ENCODE measurements around the gene ZCWPW2. TPM values are rescaled to one million over a fixed set of nuclear protein-coding genes. Genes with fewer than 3 reads are reported as not detected.

Gene ZCWPW2
- polyA plus RNA-seq, 3 donors, result 0.07 to 0.41 (median 0.35) TPM

GRCh38 chr3:28449398-28449797 is 100.9 kb downstream of the ZCWPW2 start:
- H3K27me3 ChIP-seq (ENCODE audit: control insufficient read depth in 2 of 2, insufficient read depth in 2 of 2, low read length in 2 of 2), result no peaks in the 10 kb centered on the region
- no peak for DNase-seq
- no peak overlapping the region for H3K27ac Mint-ChIP-seq
- no peak overlapping the region for H3K4me3 Mint-ChIP-seq
- H4K20me1 ChIP-seq (ENCODE audit: insufficient read depth, low read length), result no peaks in the 10 kb centered on the region
- no peaks in the 10 kb centered on the region for H3K4me1 Mint-ChIP-seq
- H3K79me2 ChIP-seq (ENCODE audit: insufficient read depth, low read length), result no peaks in the 10 kb centered on the region
- H3K9me3 Mint-ChIP-seq, result peaks cover 2 to 12% (median 10%) of the 10 kb centered on the region in 7 donors
- no peak overlapping the region for H3K27ac ChIP-seq (ENCODE audit: low read depth in 1 of 2, low read length in 2 of 2)
- TF ChIP-seq, protein P1, sequence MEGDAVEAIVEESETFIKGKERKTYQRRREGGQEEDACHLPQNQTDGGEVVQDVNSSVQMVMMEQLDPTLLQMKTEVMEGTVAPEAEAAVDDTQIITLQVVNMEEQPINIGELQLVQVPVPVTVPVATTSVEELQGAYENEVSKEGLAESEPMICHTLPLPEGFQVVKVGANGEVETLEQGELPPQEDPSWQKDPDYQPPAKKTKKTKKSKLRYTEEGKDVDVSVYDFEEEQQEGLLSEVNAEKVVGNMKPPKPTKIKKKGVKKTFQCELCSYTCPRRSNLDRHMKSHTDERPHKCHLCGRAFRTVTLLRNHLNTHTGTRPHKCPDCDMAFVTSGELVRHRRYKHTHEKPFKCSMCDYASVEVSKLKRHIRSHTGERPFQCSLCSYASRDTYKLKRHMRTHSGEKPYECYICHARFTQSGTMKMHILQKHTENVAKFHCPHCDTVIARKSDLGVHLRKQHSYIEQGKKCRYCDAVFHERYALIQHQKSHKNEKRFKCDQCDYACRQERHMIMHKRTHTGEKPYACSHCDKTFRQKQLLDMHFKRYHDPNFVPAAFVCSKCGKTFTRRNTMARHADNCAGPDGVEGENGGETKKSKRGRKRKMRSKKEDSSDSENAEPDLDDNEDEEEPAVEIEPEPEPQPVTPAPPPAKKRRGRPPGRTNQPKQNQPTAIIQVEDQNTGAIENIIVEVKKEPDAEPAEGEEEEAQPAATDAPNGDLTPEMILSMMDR (IDR thresholded peaks at IDR 0.05), result no peak
- no peaks in the 10 kb centered on the region for H3K4me1 ChIP-seq (ENCODE audit: control insufficient read depth in 1 of 2, insufficient read depth in 2 of 2, low read length in 2 of 2)
- H3K4me3 ChIP-seq (replicated peaks in 1 of 3; ENCODE audit: low read depth in 2 of 3, low read length in 3 of 3), result no peak overlapping the region
- no peaks in the 10 kb centered on the region for H3K36me3 Mint-ChIP-seq
- intact Hi-C loops (cut with micrococcal nuclease), result no loop called here
- no peak overlapping the region for H3K4me2 ChIP-seq (replicated peaks; ENCODE audit: extremely low read depth, low read length, poor library complexity, severe bottlenecking)
- no peak overlapping the region for H3K9ac ChIP-seq (ENCODE audit: insufficient read depth, low read length, poor library complexity, severe bottlenecking)
- peaks cover 3 to 19% of the 10 kb centered on the region in 2 donors for H3K9me3 ChIP-seq (replicated peaks in 1 of 2; ENCODE audit: control insufficient read depth in 1 of 2, insufficient read depth in 1 of 2, low read length in 2 of 2)
- H3K36me3 ChIP-seq (replicated peaks in 1 of 2; ENCODE audit: control insufficient read depth in 1 of 2, insufficient read depth in 2 of 2, low read length in 2 of 2), result no peaks in the 10 kb centered on the region
- peaks cover 0 to 4% (median 0%) of the 10 kb centered on the region in 3 donors for H3K27me3 Mint-ChIP-seq (ENCODE audit: low read depth in 3 of 3)
- no peak overlapping the region for H2AFZ ChIP-seq (ENCODE audit: insufficient read depth, low read depth, low read length, poor library complexity, severe bottlenecking)

GRCh38 chr3:28462866-28463265 is 114.3 kb downstream of the ZCWPW2 start:
- Histone ChIP-seq H2AFZ (ENCODE audit: insufficient read depth, low read depth, low read length, poor library complexity, severe bottlenecking) (no peak overlapping the region), H3K4me1 (ENCODE audit: control insufficient read depth in 1 of 2, insufficient read depth in 2 of 2, low read length in 2 of 2) (no peaks in the 10 kb centered on the region), H3K4me3 (replicated peaks in 1 of 3; ENCODE audit: low read depth in 2 of 3, low read length in 3 of 3) (no peak overlapping the region), H3K79me2 (ENCODE audit: insufficient read depth, low read length) (no peaks in the 10 kb centered on the region), H3K4me2 (replicated peaks; ENCODE audit: extremely low read depth, low read length, poor library complexity, severe bottlenecking) (no peak overlapping the region), H4K20me1 (ENCODE audit: insufficient read depth, low read length) (no peaks in the 10 kb centered on the region), H3K36me3 (replicated peaks in 1 of 2; ENCODE audit: control insufficient read depth in 1 of 2, insufficient read depth in 2 of 2, low read length in 2 of 2) (no peaks in the 10 kb centered on the region), H3K27me3 (ENCODE audit: control insufficient read depth in 2 of 2, insufficient read depth in 2 of 2, low read length in 2 of 2) (no peaks in the 10 kb centered on the region), H3K27ac (ENCODE audit: low read depth in 1 of 2, low read length in 2 of 2) (no peak overlapping the region), H3K9ac (ENCODE audit: insufficient read depth, low read length, poor library complexity, severe bottlenecking) (no peak overlapping the region), H3K9me3 (replicated peaks in 1 of 2; ENCODE audit: control insufficient read depth in 1 of 2, insufficient read depth in 1 of 2, low read length in 2 of 2) (peaks cover 7 to 13% of the 10 kb centered on the region in 2 donors)
- Mint-ChIP-seq H3K4me1 (no peaks in the 10 kb centered on the region), H3K27me3 (ENCODE audit: low read depth in 3 of 3) (peaks cover 0 to 2% (median 1%) of the 10 kb centered on the region in 3 donors), H3K9me3 (peaks cover 1 to 15% (median 10%) of the 10 kb centered on the region in 7 donors), H3K4me3 (no peak overlapping the region), H3K27ac (no peak overlapping the region), H3K36me3 (no peaks in the 10 kb centered on the region)
- intact Hi-C loops (cut with micrococcal nuclease), result no loop called here
- WGBS (ENCODE audit: insufficient coverage), result no CpG with 5 or more reads among the region's 1 CpG
- TF ChIP-seq, protein P1 (IDR thresholded peaks at IDR 0.05), result no peak
- DNase-seq, result no peak

Measured in CD14-positive monocyte (primary cell).